ENCODE measurements around the gene IFFO2. TPM values are rescaled to one million over a fixed set of nuclear protein-coding genes. Genes with fewer than 3 reads are reported as not detected.

The IFFO2 gene
- total RNA-seq, result 10 to 100 TPM; 20.5 to 25.5 TPM

DNA sequence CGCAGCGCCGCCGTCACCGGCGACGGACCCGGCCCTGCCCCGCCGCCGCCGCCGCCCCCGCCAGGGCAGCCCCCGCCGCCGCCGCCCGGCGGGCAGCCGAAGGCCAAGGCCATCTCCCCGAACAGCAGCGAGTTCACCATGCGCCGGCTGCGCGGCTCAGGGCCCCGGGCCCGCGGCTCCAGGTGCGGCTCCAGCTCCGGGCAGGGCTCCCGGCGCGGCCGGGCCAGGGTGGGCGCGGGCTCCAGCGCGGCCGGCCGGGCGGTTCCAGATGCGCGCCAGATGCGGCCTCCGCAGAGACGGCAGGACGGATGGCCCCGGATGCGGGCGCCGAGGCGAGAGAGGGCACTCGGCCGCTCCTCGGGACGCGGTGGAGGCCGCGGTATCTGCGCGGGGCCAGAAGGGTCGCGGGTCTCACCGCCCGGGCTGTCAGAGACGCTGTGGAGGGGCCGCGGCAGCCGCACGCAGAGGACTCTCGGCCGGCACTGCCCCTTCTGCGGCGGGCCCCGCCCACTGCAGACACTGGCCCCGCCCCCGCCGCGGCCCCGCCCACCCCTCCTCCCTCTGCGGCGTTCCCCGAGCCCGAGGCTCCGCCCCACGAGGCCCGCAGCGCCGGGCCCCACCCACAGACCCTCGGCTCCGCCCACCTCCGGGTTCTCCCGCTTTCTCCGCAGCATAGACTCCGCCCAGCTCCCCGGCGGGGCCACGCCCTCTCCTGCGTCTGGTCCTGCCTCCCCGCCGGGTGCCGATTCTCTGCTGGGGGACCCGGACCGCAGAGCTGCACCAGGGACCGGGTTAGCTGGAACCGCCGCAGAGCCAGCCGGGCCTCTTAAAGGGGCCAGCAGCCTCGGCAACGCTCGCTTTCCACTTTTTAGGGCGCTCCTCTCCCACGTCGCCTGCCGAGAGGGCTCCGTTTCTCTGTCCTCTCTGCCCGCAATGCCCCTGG, at the start of gene IFFO2:
Gene IFFO2, minus strand, starts transcription at position 484 of the 943 bp plus-strand sequence. Its CDS starts 344 bp downstream, at position 140.
- CTCF ChIA-PET, result interaction anchor here (0.6 to 2.6 kb wide), 8 partner anchors 9 to 54 kb away, joined by 3 to 12 read pairs (median 6); no protein-coding TSS in a partner anchor
- POLR2A ChIA-PET, result interaction anchor here (0.5 to 5.3 kb wide), 9 partner anchors 15 to 93 kb away, joined by 3 to 66 read pairs (median 4); partner anchors contain the start of gene ALDH4A1

DNA sequence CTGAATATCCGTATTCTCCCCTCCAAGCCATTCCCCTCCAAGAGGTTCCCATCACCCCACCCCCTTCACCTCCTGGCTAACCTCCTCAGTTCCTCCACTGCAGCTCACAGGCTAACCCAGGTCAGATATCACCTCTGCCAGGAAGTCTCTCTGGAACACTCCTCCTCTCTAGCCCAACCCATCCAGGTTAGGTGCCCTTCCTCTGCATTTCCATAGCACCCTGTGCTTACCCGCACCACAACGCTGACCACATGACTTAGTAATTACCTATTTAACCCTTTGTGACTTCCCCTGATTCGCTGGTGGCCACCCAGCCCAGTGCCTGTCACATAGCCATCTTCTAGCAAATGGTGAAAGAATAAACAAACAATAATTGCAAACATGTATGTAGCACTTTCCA, 49.5 kb upstream of the IFFO2 start:
- ChIA-PET POLR2A (no interaction called here), CTCF (no interaction called here)

DNA sequence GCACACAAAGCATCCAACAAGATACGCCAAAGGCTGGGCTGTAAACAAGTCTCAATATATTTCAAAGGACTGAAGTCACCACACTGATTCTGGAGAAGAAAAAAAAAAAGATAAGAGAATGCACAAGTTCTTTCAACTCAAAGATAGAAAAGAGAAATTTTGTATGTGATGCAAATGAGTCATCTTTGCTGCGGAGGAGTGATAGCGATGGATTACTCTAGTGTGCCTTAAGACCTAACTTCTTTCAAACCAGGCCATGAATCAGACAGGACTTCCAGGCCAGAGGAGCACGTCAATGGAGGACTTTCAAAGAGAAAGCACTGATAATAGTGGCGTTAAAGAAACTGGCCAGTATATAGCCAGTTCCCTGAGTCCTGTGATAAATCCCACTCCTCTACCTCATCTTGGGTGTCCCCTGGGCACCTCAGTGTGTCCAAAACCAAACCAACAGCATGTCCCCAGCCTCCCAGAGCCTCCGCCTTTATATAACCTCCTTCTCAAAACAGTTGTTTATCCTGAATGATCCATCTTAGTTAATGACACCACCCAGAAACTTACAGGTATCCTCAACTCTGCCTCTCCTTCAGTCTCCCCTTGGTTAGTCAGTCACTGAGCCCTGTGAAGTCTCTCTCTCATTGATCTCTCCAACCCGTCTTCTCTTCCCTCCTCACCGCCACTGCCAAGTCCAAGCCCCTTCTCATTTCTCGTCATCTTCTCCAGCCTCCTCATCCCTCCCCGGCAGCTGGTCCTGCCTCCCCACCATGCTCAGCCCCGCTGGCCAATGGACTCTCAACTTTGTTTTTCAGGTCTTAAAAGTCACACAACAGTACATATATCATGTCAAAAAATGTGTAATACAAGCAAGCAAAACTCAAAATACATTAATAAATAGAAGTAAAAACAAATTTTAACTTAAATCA, 47.2 kb upstream of the IFFO2 start:
- ChIA-PET POLR2A (no interaction called here), CTCF (interaction anchor here (1.6 kb wide), 1 partner anchor 33 kb away, joined by 4 read pairs; no protein-coding TSS in a partner anchor)

DNA sequence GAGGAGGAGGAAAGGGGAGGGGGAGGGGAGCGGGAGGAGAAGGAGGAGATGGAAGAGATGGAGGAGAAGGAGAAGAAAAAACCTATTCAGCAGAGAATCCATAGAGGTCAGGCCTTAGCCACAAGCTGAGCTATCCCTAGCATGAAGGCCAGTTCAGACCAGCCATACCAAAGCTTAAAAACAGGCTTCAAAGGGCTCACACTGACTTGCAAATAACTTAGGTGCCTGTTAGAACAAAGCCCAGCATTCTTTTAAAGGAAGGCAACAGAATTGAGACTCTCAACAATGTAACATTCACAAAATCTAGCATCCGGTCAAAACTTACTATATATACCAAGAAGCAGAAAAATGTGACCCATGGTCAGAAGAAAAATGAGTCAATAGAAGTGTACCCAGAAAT, 43.6 kb upstream of the IFFO2 start:
- ChIA-PET CTCF (interaction anchor here (0.8 kb wide), 1 partner anchor 27 kb away, joined by 3 read pairs; no protein-coding TSS in a partner anchor), POLR2A (no interaction called here)

DNA sequence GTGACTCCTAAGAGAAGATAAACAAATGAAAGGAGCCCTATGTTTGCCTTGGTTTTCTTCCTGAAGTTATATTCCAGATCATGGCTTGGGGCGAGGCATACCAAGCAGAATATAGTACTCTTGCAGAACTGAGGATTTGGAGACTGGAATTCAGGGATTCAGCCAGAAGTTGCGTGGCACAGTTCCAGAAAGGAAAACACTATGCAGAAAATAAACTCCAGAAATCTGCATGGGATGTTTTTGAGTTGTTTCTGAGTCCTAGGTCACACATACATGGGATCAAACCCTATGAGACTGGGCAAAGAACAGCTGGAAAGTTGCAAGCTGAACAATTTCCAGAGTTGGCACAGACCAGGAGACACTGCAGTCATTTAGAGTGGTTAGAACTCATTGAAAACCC, 42.9 kb upstream of the IFFO2 start:
- ChIA-PET POLR2A (no interaction called here), CTCF (interaction anchor here (0.8 kb wide), 1 partner anchor 27 kb away, joined by 3 read pairs; no protein-coding TSS in a partner anchor)

DNA sequence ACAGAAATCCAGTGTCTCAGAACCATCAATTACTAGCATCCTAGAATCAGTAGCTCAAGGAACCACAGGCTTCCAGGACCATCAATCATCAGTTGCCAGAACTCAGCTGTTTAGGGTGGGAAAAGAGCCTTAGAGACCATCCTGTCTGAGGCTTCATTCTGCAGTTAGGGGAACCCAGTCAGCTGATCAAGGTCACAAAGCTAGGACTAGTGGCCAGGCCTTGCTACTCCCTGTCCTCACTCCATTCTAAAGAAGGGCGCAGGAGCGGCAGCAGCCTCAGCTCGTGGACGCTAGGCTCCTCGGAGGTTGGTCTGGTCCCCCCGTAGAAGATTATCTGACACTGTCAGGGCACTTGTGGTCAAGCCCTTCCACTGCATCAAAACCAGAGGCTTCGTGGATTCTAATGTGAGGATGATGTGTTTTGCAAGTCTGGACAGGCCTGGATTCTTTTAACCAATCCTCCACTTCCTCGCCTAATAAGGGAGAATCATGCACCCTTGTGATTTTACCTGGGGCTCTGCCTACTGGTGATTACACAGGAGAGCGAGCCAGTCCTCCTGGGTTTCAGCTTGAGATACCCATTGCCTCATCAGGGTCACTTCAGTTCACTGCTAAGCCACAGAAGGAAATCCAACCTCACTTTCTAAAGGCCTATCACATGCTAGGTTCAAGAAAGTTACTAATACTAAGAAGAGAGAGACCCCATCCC, 41.7 kb upstream of the IFFO2 start:
- POLR2A ChIA-PET, result no interaction called here
- CTCF ChIA-PET, result no interaction called here

DNA sequence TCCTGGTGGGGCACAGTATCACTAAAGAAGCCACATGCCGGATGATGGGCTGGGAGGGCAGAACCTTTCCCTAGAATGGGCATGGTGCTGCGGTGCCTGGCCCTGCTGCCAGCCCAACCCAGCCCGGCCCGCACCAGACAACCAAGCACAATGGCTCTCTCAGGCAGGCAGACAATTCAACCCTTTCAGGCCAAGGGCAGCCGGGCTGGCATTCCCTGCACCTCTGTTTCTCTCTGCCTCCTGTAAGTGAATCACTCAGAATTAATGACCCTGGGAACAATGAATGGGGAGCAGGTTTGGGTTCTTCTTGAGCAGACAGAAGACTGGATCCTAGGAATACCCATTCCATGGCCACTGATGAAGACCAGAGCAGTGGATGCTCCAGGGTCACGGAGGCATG, 41.0 kb upstream of the IFFO2 start:
- ChIA-PET POLR2A (no interaction called here), CTCF (no interaction called here)

DNA sequence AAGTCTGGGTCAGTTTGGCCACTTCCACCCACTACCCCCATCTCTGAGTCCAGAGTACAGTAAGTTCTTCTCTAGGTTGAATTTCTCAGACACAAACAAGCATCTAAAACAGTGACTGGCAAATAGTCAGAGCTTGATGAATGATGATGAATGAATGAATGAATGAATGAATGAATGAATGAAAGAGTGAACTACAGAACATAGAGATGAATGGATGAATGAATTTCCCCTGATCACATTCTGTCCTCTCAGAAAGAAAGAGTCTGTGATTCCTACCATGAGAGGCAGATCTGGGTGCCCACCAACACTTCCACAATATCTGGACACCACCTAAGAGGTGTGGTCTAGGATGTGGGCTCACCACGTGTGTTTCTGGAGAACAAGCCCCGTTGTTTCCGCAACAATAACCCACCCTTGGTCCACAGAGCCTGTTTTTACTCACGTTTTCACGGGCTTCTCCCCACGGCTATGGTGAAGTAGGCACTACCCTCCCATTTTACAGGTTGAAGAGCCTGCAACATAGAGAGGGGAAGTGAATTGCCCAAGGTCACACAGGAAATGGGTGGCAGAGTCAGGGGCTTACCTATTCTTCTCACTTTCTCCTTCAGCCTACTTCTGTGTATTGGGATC, 40.2 kb upstream of the IFFO2 start:
- POLR2A ChIA-PET, result no interaction called here
- CTCF ChIA-PET, result no interaction called here

DNA sequence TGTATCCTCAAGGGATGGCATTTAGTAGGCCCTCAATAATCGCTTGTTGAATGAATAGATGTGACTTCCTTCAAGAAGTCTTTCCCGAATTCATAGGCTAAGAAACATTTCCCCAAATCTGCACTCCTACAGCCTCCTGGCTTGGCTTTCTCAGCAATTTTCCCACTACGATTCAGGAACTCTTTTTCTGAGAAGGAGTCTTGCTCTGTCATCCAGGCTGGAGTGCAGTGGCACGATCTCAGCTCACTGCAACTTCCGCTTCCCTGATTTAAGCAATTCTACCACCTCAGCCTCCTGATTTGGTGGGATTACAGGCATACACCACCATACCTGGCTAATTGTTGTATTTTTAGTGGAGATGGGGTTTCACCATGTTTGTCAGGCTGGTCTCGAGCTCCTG, 37.9 kb upstream of the IFFO2 start:
- POLR2A ChIA-PET, result no interaction called here
- CTCF ChIA-PET, result no interaction called here

DNA sequence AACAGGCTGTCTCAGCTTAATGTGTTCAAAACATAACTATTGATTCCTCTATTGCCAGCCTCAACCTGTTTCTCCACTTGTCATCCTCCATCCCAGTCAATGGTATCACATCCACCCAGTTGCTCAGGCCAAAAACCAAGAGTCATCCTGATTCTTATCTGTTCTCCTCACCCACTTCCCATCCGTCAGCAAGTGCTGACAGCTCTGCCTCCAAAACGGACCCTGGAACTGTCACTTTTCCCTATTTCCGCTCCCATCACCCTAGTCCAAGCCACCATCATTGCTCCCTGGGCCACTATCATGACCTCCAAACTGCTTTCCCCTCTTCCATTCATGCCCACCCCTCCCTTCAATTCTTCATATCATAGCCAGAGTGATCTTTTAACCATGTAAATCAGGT, 36.2 kb upstream of the IFFO2 start:
- ChIA-PET CTCF (no interaction called here), POLR2A (no interaction called here)

DNA sequence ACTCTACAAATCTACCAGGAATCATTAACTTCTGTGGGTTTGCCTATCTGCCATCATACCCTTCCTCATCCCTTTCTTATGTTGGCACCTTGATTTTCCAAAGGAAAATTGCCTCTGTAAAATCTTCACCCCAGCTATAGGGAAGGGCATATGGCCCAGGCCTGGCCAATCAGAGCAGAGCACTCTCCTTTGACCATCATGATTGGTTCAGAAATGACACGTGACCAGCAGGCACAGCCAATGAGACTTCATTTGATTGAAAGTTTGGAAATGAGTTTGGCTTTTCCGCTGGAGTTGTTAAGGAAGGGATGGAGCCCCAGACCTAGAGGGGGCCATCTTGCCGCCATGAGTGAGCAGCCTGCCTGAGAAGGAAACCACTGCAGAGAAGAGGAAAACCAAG, 35.1 kb upstream of the IFFO2 start:
- POLR2A ChIA-PET, result no interaction called here
- CTCF ChIA-PET, result interaction anchor here (0.6 kb wide), 1 partner anchor 78 kb away, joined by 3 read pairs; no protein-coding TSS in a partner anchor

DNA sequence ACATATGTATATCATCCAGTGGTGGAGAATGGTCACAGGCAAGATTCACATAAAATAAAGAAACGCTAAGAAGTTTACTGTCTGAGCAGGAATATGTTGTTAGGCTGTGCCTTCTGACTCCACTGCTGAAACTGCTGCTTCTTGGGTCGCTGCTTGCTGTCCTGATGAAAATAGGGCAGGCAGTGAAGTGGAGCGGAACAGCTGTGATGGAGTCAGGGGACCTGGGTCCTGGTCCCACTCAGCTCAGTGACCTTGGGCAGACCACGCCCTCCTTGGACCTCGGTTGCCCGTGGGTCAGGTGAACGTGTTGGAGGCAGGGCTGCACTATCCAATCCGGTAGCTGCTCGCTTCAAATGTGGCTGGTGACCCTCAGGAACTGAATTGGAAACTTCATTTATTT, 33.4 kb upstream of the IFFO2 start:
- ChIA-PET POLR2A (no interaction called here), CTCF (interaction anchor here (0.6 kb wide), 1 partner anchor 83 kb away, joined by 5 read pairs; no protein-coding TSS in a partner anchor)

DNA sequence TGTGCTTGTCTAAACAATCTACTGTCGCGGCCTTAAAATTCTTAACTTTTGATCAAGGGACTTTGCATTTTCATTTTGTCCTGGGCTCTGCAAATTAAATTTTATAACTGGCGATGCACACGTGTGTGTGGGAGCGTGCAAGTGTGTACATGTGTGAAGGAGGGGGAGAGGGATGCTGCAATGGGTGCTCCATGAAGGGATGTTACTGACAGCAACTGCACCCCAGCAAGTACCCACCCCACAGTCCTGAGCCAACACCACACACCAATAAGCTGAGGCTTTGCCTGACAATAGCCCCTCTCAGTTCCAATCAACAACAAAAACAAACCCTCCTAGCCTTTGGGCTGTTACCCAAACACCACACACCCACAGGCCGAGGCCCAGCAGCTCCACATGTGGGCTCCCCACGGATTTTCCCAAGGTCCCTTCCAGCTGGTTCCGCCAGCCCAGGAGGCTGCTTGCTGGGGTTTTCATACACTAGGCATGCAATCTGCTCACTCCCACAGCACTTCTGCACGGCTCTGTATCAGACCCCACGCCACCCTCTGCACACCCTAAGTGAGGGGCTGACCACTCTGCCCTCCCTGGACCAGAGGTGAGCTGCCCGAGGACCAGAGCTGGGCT, 32.8 kb upstream of the IFFO2 start:
- POLR2A ChIA-PET, result no interaction called here
- CTCF ChIA-PET, result no interaction called here

DNA sequence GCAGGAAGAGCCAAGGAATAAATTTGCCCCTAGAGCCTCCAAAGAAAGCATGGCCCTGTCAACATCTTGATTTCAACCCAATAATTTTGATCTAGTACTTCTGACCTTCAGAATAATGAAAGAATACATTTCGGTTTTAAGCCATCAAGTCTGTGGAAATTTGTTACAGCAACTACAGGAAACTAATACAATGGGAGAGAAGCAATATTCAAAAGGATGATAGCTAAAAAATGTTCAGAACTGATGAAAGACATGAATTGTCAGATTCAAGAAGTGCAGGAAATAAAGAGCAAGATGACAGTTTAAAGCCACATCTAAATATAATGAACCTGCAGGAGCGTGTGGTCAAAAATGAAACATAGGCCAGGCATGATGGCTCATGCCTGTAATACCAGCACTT, 24.8 kb upstream of the IFFO2 start:
- ChIA-PET CTCF (no interaction called here), POLR2A (no interaction called here)

DNA sequence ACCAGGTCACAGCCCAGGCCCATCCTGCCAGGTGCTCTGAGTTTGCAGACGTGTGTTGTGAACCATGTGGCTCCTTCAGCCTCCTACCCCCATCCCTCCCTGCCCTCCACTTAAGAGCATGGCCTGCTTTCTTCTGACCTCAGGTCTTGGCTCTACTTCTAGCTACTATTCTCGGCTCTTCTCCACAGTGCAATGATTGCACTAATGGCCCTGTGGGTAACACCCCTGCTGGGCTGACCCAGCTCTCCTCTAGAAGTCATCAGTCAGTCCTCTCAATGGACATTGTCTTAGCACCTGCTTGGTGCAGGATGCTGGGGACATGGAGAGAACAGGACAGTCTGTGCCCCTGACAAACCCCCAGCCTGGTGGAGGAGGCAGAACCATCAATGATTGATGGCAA, 22.2 kb upstream of the IFFO2 start:
- POLR2A ChIA-PET, result no interaction called here
- CTCF ChIA-PET, result no interaction called here

DNA sequence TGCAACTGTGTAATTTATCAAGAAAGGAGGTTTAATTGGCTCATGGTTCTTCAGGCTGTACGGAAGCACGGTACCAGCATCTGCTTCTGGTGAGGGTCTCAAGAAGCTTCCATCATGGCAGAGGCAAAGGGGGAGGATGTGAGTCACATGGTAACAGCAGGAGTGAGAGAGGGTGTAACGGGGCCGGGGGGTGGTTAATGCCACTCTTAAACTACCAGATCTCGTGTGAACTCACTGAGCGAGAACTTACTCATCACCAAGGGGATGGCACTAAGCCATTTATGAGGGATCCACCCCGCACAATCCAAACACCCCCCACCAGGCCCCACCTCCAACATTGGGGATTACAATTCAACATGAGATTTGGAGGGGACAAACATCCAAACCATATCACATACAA, 21.0 kb upstream of the IFFO2 start:
- ChIA-PET POLR2A (no interaction called here), CTCF (no interaction called here)

DNA sequence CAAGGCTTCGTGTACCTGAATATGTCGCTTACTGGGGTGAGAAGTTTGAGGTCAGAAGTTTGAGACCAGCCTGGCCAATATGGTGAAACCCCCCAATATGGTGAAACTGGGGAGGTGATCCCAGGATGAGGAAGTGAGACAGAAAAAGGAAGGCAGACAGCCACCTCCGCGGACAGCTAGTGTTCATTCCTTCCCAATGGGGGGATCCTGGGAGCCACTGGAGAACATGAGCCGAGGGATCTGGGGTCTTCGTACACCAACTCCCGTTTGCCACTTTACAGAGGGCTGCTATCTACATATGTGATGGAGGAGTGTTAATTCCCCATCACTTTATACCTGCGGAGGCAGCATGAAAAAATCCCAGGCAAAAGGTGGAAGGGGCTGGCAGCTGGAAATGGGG, 19.6 kb upstream of the IFFO2 start:
- CTCF ChIA-PET, result interaction anchor here (1.5 kb wide), 1 partner anchor 71 kb away, joined by 3 read pairs; no protein-coding TSS in a partner anchor
- POLR2A ChIA-PET, result no interaction called here

DNA sequence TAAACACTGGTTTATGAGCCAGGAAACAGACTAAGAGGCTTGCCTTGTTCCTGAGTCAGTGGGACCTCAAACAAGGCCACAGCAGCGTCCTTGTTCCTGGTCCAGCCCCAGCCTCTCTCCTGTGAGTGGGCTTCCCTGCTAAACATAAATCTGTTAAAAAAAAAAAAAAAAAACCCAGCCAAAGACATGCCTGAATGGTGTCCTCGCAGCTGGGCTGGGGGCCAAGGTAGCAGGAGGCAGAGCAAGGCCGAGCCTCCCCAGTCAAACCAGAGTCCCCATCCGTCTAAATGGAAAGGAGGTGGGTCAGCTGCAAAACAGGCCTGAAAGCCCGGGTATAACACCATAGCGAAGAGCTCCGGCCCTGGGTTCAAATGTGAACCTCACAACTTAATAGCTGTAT, 18.1 kb upstream of the IFFO2 start:
- ChIA-PET CTCF (interaction anchor here (0.8 to 1.5 kb wide), 4 partner anchors 9 to 69 kb away, joined by 3 to 6 read pairs (median 3); no protein-coding TSS in a partner anchor), POLR2A (no interaction called here)

DNA sequence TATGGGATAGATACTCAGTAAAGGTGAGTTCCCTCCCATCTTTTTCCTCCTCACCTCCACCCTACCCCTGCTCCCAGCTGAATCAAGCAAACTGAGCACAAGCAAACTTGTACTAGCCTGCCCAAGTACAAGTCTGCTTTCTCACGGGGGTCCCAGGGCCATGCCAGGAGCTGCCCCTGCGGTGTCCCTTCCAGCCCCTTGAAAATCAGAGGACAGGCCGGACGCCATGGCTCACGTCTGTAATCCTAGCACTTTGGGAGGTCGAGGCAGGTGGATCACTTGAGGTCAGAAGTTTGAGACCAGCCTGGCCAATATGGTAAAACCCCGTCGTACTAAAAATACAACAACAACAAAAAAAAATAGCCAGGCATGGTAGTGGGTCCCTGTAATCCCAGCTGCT, 17.5 kb upstream of the IFFO2 start:
- ChIA-PET CTCF (no interaction called here), POLR2A (no interaction called here)
